BJ (cell line): ENCODE results near the gene CD109. TPM values are rescaled to one million over a fixed set of nuclear protein-coding genes. Genes with fewer than 3 reads are reported as not detected.

Source experiments
- CTCF ChIA-PET: fragments of 350-600 bp; formaldehyde crosslinking; extraction: SDS; loops from one replicate; lab custom pipeline; 2021; ENCODE audit warnings: antibody characterized with exemption, inconsistent platforms; lab: Yijun Ruan, JAX
- POLR2A ChIA-PET: fragments of 300-600 bp; sonication (Branson Sonifier 250); formaldehyde crosslinking; extraction: SDS; loops from one replicate; lab custom pipeline; 2021; ENCODE audit warnings: antibody characterized with exemption; lab: Charles Lee
- DNase-seq: peaks from one replicate; pipeline ENCODE4 v3.0.0-alpha.2; 2011; ENCODE audit warnings: low read depth
- H3K27me3 ChIP-seq: 2 replicates; pipeline ENCODE4 v1.6.0; 2011; ENCODE audit warnings: low read length; ENCODE audit not compliant: control insufficient read depth, insufficient read depth
- H3K36me3 ChIP-seq: 2 replicates; pipeline ENCODE4 v1.5.1; 2011; ENCODE audit warnings: low read length; ENCODE audit not compliant: control insufficient read depth, insufficient read depth
- H3K4me3 ChIP-seq: 2 replicates; pipeline ENCODE4 v1.5.1; 2011; ENCODE audit warnings: low read depth, mild to moderate bottlenecking, control low read depth, low read length
- CTCF ChIP-seq: IDR thresholded peaks from 2 replicates; pipeline ENCODE4 v1.5.1; 2011; ENCODE audit warnings: low read depth, mild to moderate bottlenecking, control low read depth, inconsistent platforms, low read length, moderate library complexity; ENCODE audit not compliant: insufficient read depth
- polyA plus RNA-seq: library from polyadenylated mRNA; depleted of rRNA; stranded (reverse); fragments of >200 nt; gene quantifications from 2 replicates; pipeline ENCODE4 v1.2.3, GENCODE V29; 2011

CD109 gene
- polyA plus RNA-seq, 1 experiment: 14.7 TPM

GRCh38 chr6:73688351-73688750 lies 7.7 kb upstream of the CD109 start:
- no peaks in the 10 kb centered on the region for H3K27me3 ChIP-seq
- H3K4me3 ChIP-seq: no peak overlapping the region
- no peak for TF ChIP-seq CTCF
- H3K36me3 ChIP-seq: no peaks in the 10 kb centered on the region
- ChIA-PET CTCF (interaction anchor here (1.5 to 2.4 kb wide), 2 partner anchors 12 to 45 kb away, joined by 10 to 17 read pairs; no protein-coding TSS in a partner anchor), POLR2A (no interaction called here)
- DNase-seq: no peak

- Histone ChIP-seq H3K27me3 (no peaks in the 10 kb centered on the region), H3K36me3 (no peaks in the 10 kb centered on the region), H3K4me3 (no peak overlapping the region)
- TF ChIP-seq CTCF: no peak
- ChIA-PET CTCF (interaction anchor here (2.4 kb wide), 1 partner anchor 43 kb away, joined by 17 read pairs; no protein-coding TSS in a partner anchor), POLR2A (no interaction called here)
- no peak for DNase-seq
Observed at GRCh38 chr6:73690056-73690455, 5.9 kb upstream of the CD109 start.

- no peak for DNase-seq
- ChIA-PET CTCF (interaction anchor here (0.6 to 5.0 kb wide), 6 partner anchors 12 to 68 kb away, joined by 3 to 26 read pairs (median 3); no protein-coding TSS in a partner anchor), POLR2A (no interaction called here)
- no peak for TF ChIP-seq CTCF
- Histone ChIP-seq H3K4me3 (no peak overlapping the region), H3K36me3 (no peaks in the 10 kb centered on the region), H3K27me3 (no peaks in the 10 kb centered on the region)
Observed at GRCh38 chr6:73691512-73691911, 4.5 kb upstream of the CD109 start.

GRCh38 chr6:73694711-73695411 lies 1.1 kb upstream of the CD109 start:
- no peaks in the 10 kb centered on the region for H3K36me3 ChIP-seq
- H3K27me3 ChIP-seq: no peaks in the 10 kb centered on the region
- CTCF ChIA-PET: interaction anchor here (5.0 kb wide), 1 partner anchor 38 kb away, joined by 26 read pairs; no protein-coding TSS in a partner anchor
- POLR2A ChIA-PET: no interaction called here
- no peak for DNase-seq
- no peak for TF ChIP-seq CTCF
- H3K4me3 ChIP-seq: no peak overlapping the region; the same call in 1 of the 2 replicates

- H3K4me3 ChIP-seq: peak overlapping the region; percentile 54; the same call in 1 of the 2 replicates
- no peaks in the 10 kb centered on the region for H3K27me3 ChIP-seq
- no peaks in the 10 kb centered on the region for H3K36me3 ChIP-seq
- ChIA-PET POLR2A (no interaction called here), CTCF (interaction anchor here (1.1 kb wide), 2 partner anchors 19 to 21 kb away, joined by 4 read pairs; no protein-coding TSS in a partner anchor)
- no peak for DNase-seq
- TF ChIP-seq CTCF: no peak
Observed at GRCh38 chr6:73696966-73697655, 1.1 kb downstream of the CD109 start.
